GM19035 (cell line): ENCODE measurements around the gene NAPEPLD.
"Not testable (repeated sequence)": the region's sequence is repeated elsewhere in the genome, so short reads cannot be mapped to it uniquely, and the experiment has no call there.

Experiments used
- ATAC-seq: cut with Tn5 transposase; IDR thresholded peaks from one replicate; pipeline ENCODE4 v1.9.1; 2021; ENCODE audit not compliant: unreplicated experiment

NAPEPLD gene

GRCh38 chr7:103114576-103115008 lies 34.3 kb downstream of the NAPEPLD start:
- ATAC-seq = no peak

- ATAC-seq = no peak
Measured at GRCh38 chr7:103113164-103113563, 35.7 kb downstream of the NAPEPLD start.

- ATAC-seq = not testable (repeated sequence)
Measured at GRCh38 chr7:103106703-103107070, 42.2 kb downstream of the NAPEPLD start.

GRCh38 chr7:103106005-103106702 lies 42.7 kb downstream of the NAPEPLD start:
- no peak for ATAC-seq

GRCh38 chr7:103101543-103101942 lies 47.4 kb downstream of the NAPEPLD start:
- no peak for ATAC-seq

- no peak for ATAC-seq
Measured at GRCh38 chr7:103100348-103100747, 48.6 kb downstream of the NAPEPLD start.

- ATAC-seq = no peak
Measured at GRCh38 chr7:103097041-103097440, 51.9 kb downstream of the NAPEPLD start.

- ATAC-seq = not testable (repeated sequence)
Measured at GRCh38 chr7:103095558-103095957, 53.3 kb downstream of the NAPEPLD start.

- ATAC-seq = no peak
Measured at GRCh38 chr7:103094102-103094501, 54.8 kb downstream of the NAPEPLD start.

- no peak for ATAC-seq
Measured at GRCh38 chr7:103093429-103093828, 55.5 kb downstream of the NAPEPLD start.

GRCh38 chr7:103092321-103092720 lies 56.6 kb downstream of the NAPEPLD start:
- not testable (repeated sequence) for ATAC-seq

- no peak for ATAC-seq
Measured at GRCh38 chr7:103083210-103083609, 65.7 kb downstream of the NAPEPLD start.

GRCh38 chr7:103082497-103082896 lies 66.4 kb downstream of the NAPEPLD start:
- ATAC-seq = no peak

GRCh38 chr7:103080923-103081322 lies 68.0 kb downstream of the NAPEPLD start:
- ATAC-seq = no peak

GRCh38 chr7:103079836-103080235 lies 69.1 kb downstream of the NAPEPLD start:
- no peak for ATAC-seq

- ATAC-seq = not testable (repeated sequence)
Measured at GRCh38 chr7:103078226-103078625, 70.7 kb downstream of the NAPEPLD start.

GRCh38 chr7:103077318-103077717 lies 71.6 kb downstream of the NAPEPLD start:
- no peak for ATAC-seq

- no peak for ATAC-seq
Measured at GRCh38 chr7:103076764-103077163, 72.1 kb downstream of the NAPEPLD start.

GRCh38 chr7:103075337-103075918 lies 73.5 kb downstream of the NAPEPLD start:
- ATAC-seq = peak; percentile 46

- peak; percentile 93 for ATAC-seq
Measured at GRCh38 chr7:103074519-103075336, 74.2 kb downstream of the NAPEPLD start, which contains the start of the genes ARMC10 and FBXL13. ARMC10 (plus strand) TSS chr7:103075140; CDS start chr7:103075273, 133 bp downstream. FBXL13 (minus strand) TSS chr7:103074796.

GRCh38 chr7:103073989-103074518 lies 74.8 kb downstream of the NAPEPLD start:
- no peak for ATAC-seq
